Activated CD4-positive, alpha-beta T cell treated with anti-CD3 and anti-CD28 coated beads, Interleukin-2, amount 10 ng/mL, durations not matched to agents 7 days and 5 days (primary cell): Measurements from ENCODE around the gene PEX14. TPM values are rescaled to one million over a fixed set of nuclear protein-coding genes. Genes with fewer than 3 reads are reported as not detected.
A peak's percentile ranks its signal among the peaks of the same experiment; 100 is the strongest.

Experiments
- CTCF ChIA-PET: fragments of 350-600 bp; sonication (Branson Sonifier 250); formaldehyde crosslinking; loops from one replicate; lab custom pipeline; 2021; ENCODE audit warnings: antibody characterized with exemption; lab: Charles Lee
- POLR2A ChIA-PET: fragments of 350-600 bp; sonication (Branson Sonifier 250); formaldehyde crosslinking; loops from one replicate; lab custom pipeline; 2021; ENCODE audit warnings: antibody characterized with exemption; lab: Charles Lee
- DNase-seq: peaks from one replicate; pipeline ENCODE4 v3.0.0-alpha.2; 2020
- H3K27ac Mint-ChIP-seq: one replicate; pipeline ENCODE4 v1.8.0; 2021; ENCODE audit warnings: mild to moderate bottlenecking, moderate library complexity, mixed read lengths
- H3K27me3 Mint-ChIP-seq: one replicate; pipeline ENCODE4 v1.8.0; 2021; ENCODE audit warnings: mixed read lengths
- H3K36me3 Mint-ChIP-seq: one replicate; pipeline ENCODE4 v1.8.0; 2021; ENCODE audit warnings: low read depth, mixed read lengths
- H3K4me1 Mint-ChIP-seq: one replicate; pipeline ENCODE4 v1.8.0; 2021; ENCODE audit warnings: mixed read lengths
- H3K4me3 Mint-ChIP-seq: one replicate; pipeline ENCODE4 v1.8.0; 2021; ENCODE audit warnings: mild to moderate bottlenecking, moderate library complexity, mixed read lengths
- H3K9me3 Mint-ChIP-seq: one replicate; pipeline ENCODE4 v1.8.0; 2021; ENCODE audit warnings: mixed read lengths
- total RNA-seq, 2 experiments: library from RNA; stranded (reverse); gene quantifications; one replicate each; pipeline ENCODE4 v1.2.3, GENCODE V29; 2021

PEX14 gene
- total RNA-seq, 2 experiments from 2014 or later, result 23.4 to 24.4 TPM

DNA sequence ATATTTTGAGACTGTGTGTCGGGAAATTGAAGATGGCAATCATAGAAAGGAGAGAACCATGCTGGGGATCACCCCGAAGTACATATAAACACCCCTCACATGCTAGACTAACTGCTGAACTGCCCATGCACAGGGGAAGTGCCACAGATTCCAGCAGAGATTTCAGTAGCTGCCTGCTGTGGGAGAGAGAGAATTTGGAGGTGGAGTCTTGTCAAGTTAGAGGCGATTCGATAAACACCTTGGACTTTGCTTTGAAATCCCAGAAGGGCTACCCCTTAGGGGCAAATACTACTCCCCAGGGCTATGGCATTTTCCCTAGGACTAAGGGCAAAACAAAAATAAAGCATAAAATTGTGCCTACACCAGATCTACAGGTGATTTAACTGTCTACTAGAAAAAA lies 103.3 kb downstream of the PEX14 start:
- CTCF ChIA-PET, result interaction anchor here (0.6 kb wide), 1 partner anchor 371 kb away, joined by 3 read pairs; no protein-coding TSS in a partner anchor
- Mint-ChIP-seq H3K9me3 (no peaks in the 10 kb centered on the region), H3K27ac (no peak overlapping the region)

DNA sequence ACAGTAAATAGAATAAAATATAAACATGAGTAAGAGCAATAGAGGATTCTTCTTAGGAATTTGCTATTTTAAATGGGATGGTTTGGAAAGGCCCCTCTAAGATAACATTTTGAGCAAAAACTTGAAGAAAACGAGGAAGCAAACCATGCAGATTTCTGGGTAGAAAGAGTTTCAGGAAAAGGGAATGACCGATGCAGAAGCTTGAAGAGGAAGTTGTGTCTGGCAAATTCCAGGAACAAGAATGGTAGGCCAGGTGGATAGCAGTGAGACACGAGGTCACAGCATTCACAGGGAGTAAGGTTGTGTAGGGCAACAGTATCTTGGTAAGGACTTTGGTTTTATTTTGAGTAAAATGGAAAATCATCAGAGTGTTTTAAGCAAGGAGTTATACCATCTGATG lies 108.9 kb downstream of the PEX14 start:
- Mint-ChIP-seq H3K36me3 (no peaks in the 10 kb centered on the region), H3K27me3 (no peaks in the 10 kb centered on the region), H3K4me1 (peaks cover 4% of the 10 kb centered on the region), H3K4me3 (no peak overlapping the region), H3K27ac (no peak overlapping the region), H3K9me3 (no peaks in the 10 kb centered on the region)
- ChIA-PET CTCF (no interaction called here), POLR2A (no interaction called here)
- no peak for DNase-seq

More for the DNA sequence above, 103.3 kb downstream of the PEX14 start:
- H3K4me1 Mint-ChIP-seq, result no peaks in the 10 kb centered on the region
- no peak overlapping the region for H3K4me3 Mint-ChIP-seq
- POLR2A ChIA-PET, result no interaction called here
- no peaks in the 10 kb centered on the region for H3K27me3 Mint-ChIP-seq
- no peak for DNase-seq
- H3K36me3 Mint-ChIP-seq, result no peaks in the 10 kb centered on the region

GRCh38 chr1:10585242-10585641 lies 110.5 kb downstream of the PEX14 start:
- ChIA-PET POLR2A (no interaction called here), CTCF (no interaction called here)
- Mint-ChIP-seq H3K4me3 (no peak overlapping the region), H3K27ac (no peak overlapping the region), H3K27me3 (no peaks in the 10 kb centered on the region), H3K4me1 (peaks cover 4% of the 10 kb centered on the region), H3K36me3 (no peaks in the 10 kb centered on the region), H3K9me3 (no peaks in the 10 kb centered on the region)
- no peak for DNase-seq

GRCh38 chr1:10586125-10586524 lies 111.4 kb downstream of the PEX14 start:
- H3K27ac Mint-ChIP-seq, result no peak overlapping the region
- no peak for DNase-seq
- CTCF ChIA-PET, result interaction anchor here (0.6 to 1.2 kb wide), 2 partner anchors 78 to 497 kb away, joined by 3 read pairs; no protein-coding TSS in a partner anchor
- peaks cover 4% of the 10 kb centered on the region for H3K4me1 Mint-ChIP-seq
- H3K4me3 Mint-ChIP-seq, result no peak overlapping the region
- POLR2A ChIA-PET, result no interaction called here
- no peaks in the 10 kb centered on the region for H3K36me3 Mint-ChIP-seq
- H3K27me3 Mint-ChIP-seq, result no peaks in the 10 kb centered on the region
- H3K9me3 Mint-ChIP-seq, result no peaks in the 10 kb centered on the region

- no peak overlapping the region for H3K27ac Mint-ChIP-seq
- H3K27me3 Mint-ChIP-seq, result no peaks in the 10 kb centered on the region
- peaks cover 3% of the 10 kb centered on the region for H3K4me1 Mint-ChIP-seq
- H3K9me3 Mint-ChIP-seq, result no peaks in the 10 kb centered on the region
- no peak overlapping the region for H3K4me3 Mint-ChIP-seq
- ChIA-PET POLR2A (no interaction called here), CTCF (interaction anchor here (0.7 to 1.3 kb wide), 2 partner anchors 9 to 59 kb away, joined by 4 read pairs; no protein-coding TSS in a partner anchor)
- no peak for DNase-seq
- H3K36me3 Mint-ChIP-seq, result no peaks in the 10 kb centered on the region
Observed at GRCh38 chr1:10588640-10589039, 113.9 kb downstream of the PEX14 start.

GRCh38 chr1:10589074-10589473 lies 114.3 kb downstream of the PEX14 start:
- Mint-ChIP-seq H3K4me1 (peaks cover 2% of the 10 kb centered on the region), H3K27ac (no peak overlapping the region), H3K27me3 (no peaks in the 10 kb centered on the region), H3K9me3 (no peaks in the 10 kb centered on the region), H3K4me3 (no peak overlapping the region), H3K36me3 (no peaks in the 10 kb centered on the region)
- DNase-seq, result no peak
- ChIA-PET CTCF (interaction anchor here (1.3 kb wide), 1 partner anchor 9 kb away, joined by 4 read pairs; no protein-coding TSS in a partner anchor), POLR2A (no interaction called here)

GRCh38 chr1:10591010-10591409 lies 116.3 kb downstream of the PEX14 start:
- Mint-ChIP-seq H3K9me3 (no peaks in the 10 kb centered on the region), H3K36me3 (no peaks in the 10 kb centered on the region), H3K4me1 (peaks cover 2% of the 10 kb centered on the region), H3K4me3 (no peak overlapping the region), H3K27ac (peak overlapping the region; percentile 68), H3K27me3 (no peaks in the 10 kb centered on the region)
- CTCF ChIA-PET, result no interaction called here
- POLR2A ChIA-PET, result no interaction called here
- DNase-seq, result no peak

GRCh38 chr1:10592373-10592772 lies 117.6 kb downstream of the PEX14 start:
- ChIA-PET CTCF (interaction anchor here (0.5 to 0.6 kb wide), 2 partner anchors 386 to 558 kb away, joined by 4 to 6 read pairs; no protein-coding TSS in a partner anchor), POLR2A (no interaction called here)
- no peaks in the 10 kb centered on the region for H3K27me3 Mint-ChIP-seq
- H3K9me3 Mint-ChIP-seq, result no peaks in the 10 kb centered on the region
- no peak overlapping the region for H3K4me3 Mint-ChIP-seq
- peaks cover 2% of the 10 kb centered on the region for H3K4me1 Mint-ChIP-seq
- H3K27ac Mint-ChIP-seq, result no peak overlapping the region
- no peak for DNase-seq
- no peaks in the 10 kb centered on the region for H3K36me3 Mint-ChIP-seq

- Mint-ChIP-seq H3K4me1 (peaks cover 2% of the 10 kb centered on the region), H3K27ac (no peak overlapping the region), H3K36me3 (no peaks in the 10 kb centered on the region), H3K27me3 (no peaks in the 10 kb centered on the region), H3K9me3 (no peaks in the 10 kb centered on the region), H3K4me3 (no peak overlapping the region)
- ChIA-PET POLR2A (no interaction called here), CTCF (no interaction called here)
- no peak for DNase-seq
Observed at GRCh38 chr1:10593750-10594149, 119.0 kb downstream of the PEX14 start.

DNA sequence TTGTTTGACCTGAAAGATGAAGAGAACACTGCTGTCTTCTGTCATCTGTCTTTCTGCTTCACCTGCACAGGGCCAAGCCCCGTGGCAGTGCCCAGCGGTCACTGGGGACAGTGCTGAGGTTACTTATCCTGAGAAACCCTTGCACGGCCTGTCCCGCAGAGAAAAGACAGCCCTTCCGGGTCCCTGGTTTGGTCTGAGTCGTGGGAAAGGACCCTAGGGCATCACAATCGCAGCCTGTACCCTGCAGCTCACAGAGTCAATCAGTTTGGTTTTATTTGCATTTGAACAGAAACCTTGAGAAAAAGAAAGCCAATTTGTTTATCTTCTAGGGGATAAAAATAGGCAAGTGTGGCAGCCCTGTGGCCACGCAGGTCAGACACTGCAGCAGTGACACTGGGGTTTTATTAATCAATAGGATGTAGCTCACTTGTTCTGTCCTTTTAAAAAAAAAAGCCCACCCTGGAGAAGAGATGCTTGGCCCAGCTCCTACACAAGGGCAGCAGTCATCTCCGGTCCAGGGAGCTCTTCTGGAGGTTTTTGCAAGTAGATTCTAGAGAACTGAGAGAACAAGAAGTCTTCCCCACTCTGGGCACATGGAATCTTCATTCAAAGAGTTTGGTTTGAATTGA lies 120.0 kb downstream of the PEX14 start:
- Mint-ChIP-seq H3K36me3 (peaks cover 4% of the 10 kb centered on the region), H3K4me1 (peaks cover 2% of the 10 kb centered on the region), H3K27me3 (no peaks in the 10 kb centered on the region), H3K27ac (no peak overlapping the region), H3K9me3 (no peaks in the 10 kb centered on the region), H3K4me3 (no peak overlapping the region)
- CTCF ChIA-PET, result no interaction called here
- DNase-seq, result no peak
- POLR2A ChIA-PET, result no interaction called here

DNA sequence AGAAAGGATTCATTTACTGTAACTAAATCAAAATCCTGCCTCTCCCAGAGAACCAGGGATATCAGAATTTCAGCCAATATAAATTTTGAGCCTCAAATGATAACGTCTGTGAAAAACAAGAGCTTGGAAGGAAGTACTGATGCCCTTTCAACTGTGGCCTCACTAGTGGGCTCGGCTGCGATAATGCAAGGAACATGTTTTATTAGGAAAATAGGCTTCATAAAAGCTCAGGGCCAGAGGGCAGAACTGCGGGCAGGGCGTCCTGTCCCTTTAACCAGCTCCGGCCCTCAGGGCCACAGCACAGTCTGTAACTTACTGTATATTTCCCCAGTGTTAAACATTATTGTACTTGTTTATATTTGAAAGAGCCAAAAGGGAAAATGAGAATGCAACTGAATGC lies 122.0 kb downstream of the PEX14 start:
- CTCF ChIA-PET, result no interaction called here
- Mint-ChIP-seq H3K4me3 (no peak overlapping the region), H3K27ac (no peak overlapping the region), H3K27me3 (no peaks in the 10 kb centered on the region), H3K9me3 (no peaks in the 10 kb centered on the region), H3K36me3 (peaks cover 4% of the 10 kb centered on the region), H3K4me1 (no peaks in the 10 kb centered on the region)
- no peak for DNase-seq
- POLR2A ChIA-PET, result no interaction called here

- no peak for DNase-seq
- H3K36me3 Mint-ChIP-seq, result peaks cover 4% of the 10 kb centered on the region
- POLR2A ChIA-PET, result no interaction called here
- H3K27me3 Mint-ChIP-seq, result no peaks in the 10 kb centered on the region
- no peaks in the 10 kb centered on the region for H3K4me1 Mint-ChIP-seq
- no peaks in the 10 kb centered on the region for H3K9me3 Mint-ChIP-seq
- no peak overlapping the region for H3K27ac Mint-ChIP-seq
- no peak overlapping the region for H3K4me3 Mint-ChIP-seq
- CTCF ChIA-PET, result interaction anchor here (0.7 to 0.9 kb wide), 2 partner anchors 9 to 26 kb away, joined by 3 to 4 read pairs; no protein-coding TSS in a partner anchor
Observed at GRCh38 chr1:10597492-10598388, 123.0 kb downstream of the PEX14 start.

DNA sequence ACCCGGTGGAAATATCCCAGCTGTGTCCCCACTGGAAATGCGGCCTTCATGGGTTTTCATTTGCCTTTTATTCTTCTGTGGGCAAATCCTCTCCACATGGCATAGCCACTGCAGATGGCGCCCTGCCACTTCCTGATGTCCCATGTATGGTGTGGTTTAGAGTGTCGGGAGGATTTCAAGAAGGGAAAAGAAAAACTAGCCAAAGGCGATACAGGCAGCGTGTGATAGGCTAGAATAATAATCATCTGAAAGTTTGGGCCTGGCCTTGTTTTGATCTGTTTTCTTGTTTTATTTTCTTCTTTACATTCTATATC lies 123.6 kb downstream of the PEX14 start:
- POLR2A ChIA-PET, result no interaction called here
- Mint-ChIP-seq H3K4me1 (no peaks in the 10 kb centered on the region), H3K4me3 (no peak overlapping the region), H3K27me3 (no peaks in the 10 kb centered on the region), H3K36me3 (peaks cover 4% of the 10 kb centered on the region), H3K27ac (no peak overlapping the region), H3K9me3 (no peaks in the 10 kb centered on the region)
- CTCF ChIA-PET, result interaction anchor here (0.9 kb wide), 1 partner anchor 9 kb away, joined by 4 read pairs; no protein-coding TSS in a partner anchor
- no peak for DNase-seq
